ENCODE results near the gene FZD10. TPM values are rescaled to one million over a fixed set of nuclear protein-coding genes. Genes with fewer than 3 reads are reported as not detected.

The FZD10 gene
- total and polyA plus RNA-seq, 2 of the 8 experiments (the other 6 are each of a cell fraction or from before 2014, with no cell fraction given), result 0.11 to 0.60 TPM

- no peak overlapping the region for H2BK20ac ChIP-seq (ENCODE audit: low read length)
- no peak for DNase-seq (ENCODE audit: low read depth in 1 of 2, low spot score in 2 of 2)
- WGBS, 2 experiments (ENCODE audit: extremely low coverage in 1 of 2, insufficient coverage in 1 of 2, insufficient read length in 1 of 2, insufficient replicate concordance in 2 of 2, low coverage in 1 of 2, low lambda C conversion rate in 2 of 2, missing lambda C conversion rate in 1 of 2), result 89% methylated on average over 14 of the region's 14 CpGs; no CpG with 5 or more reads in 1 of the 2 experiments
- H3K4me2 ChIP-seq (ENCODE audit: insufficient read depth in 1 of 2, low read depth in 2 of 2, low read length in 2 of 2), result no peak overlapping the region
- H2BK120ac ChIP-seq (replicated peaks; ENCODE audit: low read depth, low read length), result no peak overlapping the region
- no peaks in the 10 kb centered on the region for H3K79me1 ChIP-seq (ENCODE audit: low read depth, low read length)
- H4K91ac ChIP-seq (replicated peaks; ENCODE audit: insufficient read length, low read length), result no peak overlapping the region
- POLR2A ChIA-PET (ENCODE audit: partially characterized antibody), result no interaction called here
- no peak overlapping the region for H3K9ac ChIP-seq (replicated peaks in 1 of 4; ENCODE audit: extremely low read depth in 1 of 4, low read depth in 3 of 4, low read length in 3 of 4)
- H4K8ac ChIP-seq (ENCODE audit: extremely low read depth, insufficient read depth, low read length), result no peak overlapping the region
- no peak for TF ChIP-seq SP4 (IDR thresholded peaks at IDR 0.05; ENCODE audit: low read length)
- H3K56ac ChIP-seq (replicated peaks; ENCODE audit: insufficient read length, low read depth, low read length), result no peak overlapping the region
- no peak overlapping the region for H3K4ac ChIP-seq (replicated peaks; ENCODE audit: insufficient read length, low read depth, low read length)
- no peak overlapping the region for H2AK5ac ChIP-seq (ENCODE audit: low read depth, low read length)
- no peak overlapping the region for H2BK15ac ChIP-seq (ENCODE audit: low read length)
- peaks cover 0 to 4% (median 0%) of the 10 kb centered on the region in 4 experiments; a peak in 2 of 7 replicates for H3K4me1 ChIP-seq (replicated peaks in 1 of 4; ENCODE audit: control insufficient read depth in 3 of 4, insufficient read depth in 4 of 4, low read length in 3 of 4)
- H3K36me3 ChIP-seq (ENCODE audit: control insufficient read depth in 2 of 4, insufficient read depth in 4 of 4, low read length in 3 of 4), result no peaks in the 10 kb centered on the region
- CTCF ChIA-PET (ENCODE audit: partially characterized antibody), result interaction anchor here (0.8 to 1.7 kb wide), 6 partner anchors 8 to 139 kb away, joined by 3 to 6 read pairs (median 3); no protein-coding TSS in a partner anchor
- H2BK12ac ChIP-seq (ENCODE audit: low read depth, low read length), result no peak overlapping the region
- H3K79me2 ChIP-seq (ENCODE audit: control insufficient read depth in 1 of 2, insufficient read depth in 2 of 2, low read length in 2 of 2), result no peaks in the 10 kb centered on the region
- H2BK5ac ChIP-seq (ENCODE audit: low read depth, low read length), result no peak overlapping the region
- no peaks in the 10 kb centered on the region for H3K23me2 ChIP-seq (ENCODE audit: low read depth, low read length)
- FAIRE-seq, result no peak
- H3K9me3 ChIP-seq (ENCODE audit: insufficient read depth in 2 of 2, low read depth in 1 of 2, low read length in 1 of 2), result no peaks in the 10 kb centered on the region
- H3K14ac ChIP-seq (ENCODE audit: insufficient read length), result no peak overlapping the region
- H3K23ac ChIP-seq (ENCODE audit: insufficient read length), result no peak overlapping the region
- H3K27ac ChIP-seq (ENCODE audit: low read depth, low read length), result no peak overlapping the region
- H4K20me1 ChIP-seq (replicated peaks in 1 of 2; ENCODE audit: control insufficient read depth in 1 of 2, insufficient read depth in 2 of 2, low read length in 2 of 2), result no peaks in the 10 kb centered on the region
- H3K18ac ChIP-seq (ENCODE audit: extremely low read depth, low read length), result no peak overlapping the region
- H2AFZ ChIP-seq (ENCODE audit: low read length), result no peak overlapping the region
- no peak overlapping the region for H3K4me3 ChIP-seq (ENCODE audit: extremely low read depth in 1 of 4, insufficient read depth in 2 of 4, low read depth in 3 of 4, low read length in 4 of 4)
- no peak overlapping the region for H4K5ac ChIP-seq (ENCODE audit: insufficient read length, low read depth, low read length)
- H3K27me3 ChIP-seq (replicated peaks in 1 of 4; ENCODE audit: control insufficient read depth in 3 of 4, extremely low read depth in 1 of 4, insufficient read depth in 3 of 4, low read length in 3 of 4), result peaks cover 0 to 28% (median 16%) of the 10 kb centered on the region in 4 experiments; a peak in 5 of 7 replicates
These were observed 19.5 kb upstream of the FZD10 start for GRCh38 chr12:130142736-130143135.
